Panc1 (cell line): ENCODE data around the gene LDLR. TPM values are rescaled to one million over a fixed set of nuclear protein-coding genes. Genes with fewer than 3 reads are reported as not detected.
"Not testable (repeated sequence)": the region's sequence is repeated elsewhere in the genome, so short reads cannot be mapped to it uniquely, and the experiment has no call there.

Experiments used
- ATAC-seq: fragments of 200-7000 bp; cut with Tn5 transposase; 2 replicates; pipeline ENCODE4 v1.9.1; 2020; ENCODE audit warnings: mild to moderate bottlenecking, moderate library complexity
- BruUV-seq: library from RNA; stranded (reverse); fragments of 400-500 nt; replicated peaks from 2 replicates; lab custom pipeline; 2021; lab: Mats Ljungman, UMichigan
- CTCF ChIA-PET: fragments of 300-600 bp; sonication (Branson Sonifier 250); formaldehyde crosslinking; loops from one replicate; lab custom pipeline; 2022; ENCODE audit warnings: antibody characterized with exemption; lab: Charles Lee
- POLR2A ChIA-PET: fragments of 300-600 bp; sonication (Branson Sonifier 250); formaldehyde crosslinking; loops from one replicate; lab custom pipeline; 2022; ENCODE audit warnings: antibody characterized with exemption; lab: Charles Lee
- DNase-seq: peaks from one replicate; pipeline ENCODE4 v3.0.0-alpha.2; 2010; ENCODE audit warnings: low read depth, low spot score
- H3K27ac ChIP-seq: 2 replicates; pipeline ENCODE4 v1.5.1; 2011; ENCODE audit warnings: mild to moderate bottlenecking, low read length, inconsistent platforms
- H3K27me3 ChIP-seq: fragments of 200-500 bp; sonication (Bioruptor generic); 2 replicates; pipeline ENCODE4 v1.6.0; 2014; ENCODE audit warnings: low read length, inconsistent platforms; ENCODE audit not compliant: control insufficient read depth, insufficient read depth
- H3K36me3 ChIP-seq: fragments of 200-500 bp; sonication (Bioruptor generic); 2 replicates; pipeline ENCODE4 v1.5.1; 2014; ENCODE audit warnings: inconsistent platforms, mild to moderate bottlenecking, low read length, moderate library complexity; ENCODE audit not compliant: control insufficient read depth, insufficient read depth
- H3K4me1 ChIP-seq: 2 replicates; pipeline ENCODE4 v1.5.1; 2011; ENCODE audit warnings: inconsistent platforms, mild to moderate bottlenecking, low read length, moderate library complexity; ENCODE audit not compliant: control insufficient read depth, insufficient read depth
- H3K4me3 ChIP-seq, 2 experiments: 2 replicates each; pipeline ENCODE4 v1.5.1; 2011 to 2012; ENCODE audit warnings: low read depth in 2 of 2, low read length in 2 of 2, mild to moderate bottlenecking in 2 of 2, inconsistent platforms in 1 of 2, moderate library complexity in 1 of 2
- H3K9me3 ChIP-seq: fragments of 200-500 bp; sonication (Bioruptor generic); 2 replicates; pipeline ENCODE4 v1.5.1; 2014; ENCODE audit warnings: low read depth, mild to moderate bottlenecking, inconsistent platforms, low read length, moderate library complexity; ENCODE audit not compliant: control insufficient read depth, insufficient read depth
- POLR2AphosphoS5 ChIP-seq: IDR thresholded peaks from 2 replicates; pipeline ENCODE4 v1.6.1; 2012; ENCODE audit warnings: mild to moderate bottlenecking, low read depth, low read length, moderate library complexity
- SIN3A ChIP-seq: IDR thresholded peaks from 2 replicates; pipeline ENCODE4 v1.6.1; 2012; ENCODE audit warnings: low read depth, mild to moderate bottlenecking, low read length, moderate library complexity, borderline replicate concordance; ENCODE audit not compliant: insufficient read depth
- TCF7L2 ChIP-seq: IDR thresholded peaks from 2 replicates; pipeline ENCODE4 v1.6.1; 2011; ENCODE audit warnings: mild to moderate bottlenecking, low read depth, low read length, inconsistent platforms
- in situ Hi-C: cut with HindIII; loops from 2 replicates; pipeline ENCODE4 v1.10.0; 2016; ENCODE audit warnings: low sequenced_read_pairs, low pct_unique_long_range_greater_than_20kb
- intact Hi-C: fragments of 100-400 bp; cut with micrococcal nuclease; formaldehyde crosslinking; loops from one replicate; pipeline ENCODE4 v1.10.0; 2022; ENCODE audit not compliant: unreplicated experiment
- total RNA-seq: library from RNA; stranded (reverse); gene quantifications from one replicate; pipeline ENCODE4 v1.2.1, GENCODE V29; 2021; ENCODE audit not compliant: unreplicated experiment
- TF ChIP-seq, protein P1 (sequence below), 2 experiments: IDR thresholded peaks; 2 replicates each; pipeline ENCODE4 v1.6.1; 2011 to 2012; ENCODE audit warnings: low read depth in 2 of 2, control low read depth in 1 of 2, low read length in 1 of 2, mild to moderate bottlenecking in 1 of 2, moderate library complexity in 1 of 2; ENCODE audit not compliant: insufficient read depth in 1 of 2
- TF ChIP-seq, protein P2 (sequence below): fragments of 450-650 bp; IDR thresholded peaks from 2 replicates; pipeline ENCODE4 v1.5.1; 2017; ENCODE audit warnings: mild to moderate bottlenecking

Gene LDLR
- total RNA-seq, 1 experiment from 2014 or later = 203 TPM

DNA sequence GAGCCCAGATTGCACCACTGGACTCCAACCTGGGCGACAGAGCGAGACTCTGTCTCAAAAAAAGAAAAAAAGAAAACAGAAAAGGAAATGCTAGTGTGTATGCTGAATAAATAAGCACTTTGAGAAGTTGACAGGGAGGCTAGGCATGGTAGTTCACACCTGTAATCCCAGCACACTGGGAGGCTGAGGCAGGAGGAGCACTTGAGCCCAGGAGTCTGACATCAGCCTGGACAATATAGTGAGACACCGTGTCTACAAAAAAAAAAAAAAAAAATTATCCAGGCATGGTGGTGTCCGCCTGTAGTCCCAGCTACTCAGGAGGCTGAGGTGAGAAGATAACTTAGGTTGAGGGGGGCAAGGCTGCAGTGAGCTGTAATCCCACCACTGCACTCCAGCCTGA is 19.1 kb upstream of the LDLR start:
- no peak overlapping the region for H3K4me3 ChIP-seq
- H3K9me3 ChIP-seq = no peaks in the 10 kb centered on the region
- TF ChIP-seq, protein P1, sequence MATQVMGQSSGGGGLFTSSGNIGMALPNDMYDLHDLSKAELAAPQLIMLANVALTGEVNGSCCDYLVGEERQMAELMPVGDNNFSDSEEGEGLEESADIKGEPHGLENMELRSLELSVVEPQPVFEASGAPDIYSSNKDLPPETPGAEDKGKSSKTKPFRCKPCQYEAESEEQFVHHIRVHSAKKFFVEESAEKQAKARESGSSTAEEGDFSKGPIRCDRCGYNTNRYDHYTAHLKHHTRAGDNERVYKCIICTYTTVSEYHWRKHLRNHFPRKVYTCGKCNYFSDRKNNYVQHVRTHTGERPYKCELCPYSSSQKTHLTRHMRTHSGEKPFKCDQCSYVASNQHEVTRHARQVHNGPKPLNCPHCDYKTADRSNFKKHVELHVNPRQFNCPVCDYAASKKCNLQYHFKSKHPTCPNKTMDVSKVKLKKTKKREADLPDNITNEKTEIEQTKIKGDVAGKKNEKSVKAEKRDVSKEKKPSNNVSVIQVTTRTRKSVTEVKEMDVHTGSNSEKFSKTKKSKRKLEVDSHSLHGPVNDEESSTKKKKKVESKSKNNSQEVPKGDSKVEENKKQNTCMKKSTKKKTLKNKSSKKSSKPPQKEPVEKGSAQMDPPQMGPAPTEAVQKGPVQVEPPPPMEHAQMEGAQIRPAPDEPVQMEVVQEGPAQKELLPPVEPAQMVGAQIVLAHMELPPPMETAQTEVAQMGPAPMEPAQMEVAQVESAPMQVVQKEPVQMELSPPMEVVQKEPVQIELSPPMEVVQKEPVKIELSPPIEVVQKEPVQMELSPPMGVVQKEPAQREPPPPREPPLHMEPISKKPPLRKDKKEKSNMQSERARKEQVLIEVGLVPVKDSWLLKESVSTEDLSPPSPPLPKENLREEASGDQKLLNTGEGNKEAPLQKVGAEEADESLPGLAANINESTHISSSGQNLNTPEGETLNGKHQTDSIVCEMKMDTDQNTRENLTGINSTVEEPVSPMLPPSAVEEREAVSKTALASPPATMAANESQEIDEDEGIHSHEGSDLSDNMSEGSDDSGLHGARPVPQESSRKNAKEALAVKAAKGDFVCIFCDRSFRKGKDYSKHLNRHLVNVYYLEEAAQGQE (IDR thresholded peaks at IDR 0.05; ENCODE audit: insufficient read depth in 1 of 2, low read depth in 2 of 2, low read length in 1 of 2) = no peak
- TF ChIP-seq, protein P2, sequence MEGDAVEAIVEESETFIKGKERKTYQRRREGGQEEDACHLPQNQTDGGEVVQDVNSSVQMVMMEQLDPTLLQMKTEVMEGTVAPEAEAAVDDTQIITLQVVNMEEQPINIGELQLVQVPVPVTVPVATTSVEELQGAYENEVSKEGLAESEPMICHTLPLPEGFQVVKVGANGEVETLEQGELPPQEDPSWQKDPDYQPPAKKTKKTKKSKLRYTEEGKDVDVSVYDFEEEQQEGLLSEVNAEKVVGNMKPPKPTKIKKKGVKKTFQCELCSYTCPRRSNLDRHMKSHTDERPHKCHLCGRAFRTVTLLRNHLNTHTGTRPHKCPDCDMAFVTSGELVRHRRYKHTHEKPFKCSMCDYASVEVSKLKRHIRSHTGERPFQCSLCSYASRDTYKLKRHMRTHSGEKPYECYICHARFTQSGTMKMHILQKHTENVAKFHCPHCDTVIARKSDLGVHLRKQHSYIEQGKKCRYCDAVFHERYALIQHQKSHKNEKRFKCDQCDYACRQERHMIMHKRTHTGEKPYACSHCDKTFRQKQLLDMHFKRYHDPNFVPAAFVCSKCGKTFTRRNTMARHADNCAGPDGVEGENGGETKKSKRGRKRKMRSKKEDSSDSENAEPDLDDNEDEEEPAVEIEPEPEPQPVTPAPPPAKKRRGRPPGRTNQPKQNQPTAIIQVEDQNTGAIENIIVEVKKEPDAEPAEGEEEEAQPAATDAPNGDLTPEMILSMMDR = no peak
- TF ChIP-seq POLR2AphosphoS5 (no peak), TCF7L2 (no peak), SIN3A (no peak)
- intact Hi-C loops (no loop called here), in situ Hi-C loops (no loop called here)
- H3K27me3 ChIP-seq = no peaks in the 10 kb centered on the region
- no peak for ATAC-seq
- CTCF ChIA-PET = no interaction called here
- DNase-seq = no peak
- POLR2A ChIA-PET = no interaction called here
- H3K4me1 ChIP-seq = no peaks in the 10 kb centered on the region
- BruUV-seq = no TSS peak
- H3K27ac ChIP-seq = no peak overlapping the region
- H3K36me3 ChIP-seq = no peaks in the 10 kb centered on the region

DNA sequence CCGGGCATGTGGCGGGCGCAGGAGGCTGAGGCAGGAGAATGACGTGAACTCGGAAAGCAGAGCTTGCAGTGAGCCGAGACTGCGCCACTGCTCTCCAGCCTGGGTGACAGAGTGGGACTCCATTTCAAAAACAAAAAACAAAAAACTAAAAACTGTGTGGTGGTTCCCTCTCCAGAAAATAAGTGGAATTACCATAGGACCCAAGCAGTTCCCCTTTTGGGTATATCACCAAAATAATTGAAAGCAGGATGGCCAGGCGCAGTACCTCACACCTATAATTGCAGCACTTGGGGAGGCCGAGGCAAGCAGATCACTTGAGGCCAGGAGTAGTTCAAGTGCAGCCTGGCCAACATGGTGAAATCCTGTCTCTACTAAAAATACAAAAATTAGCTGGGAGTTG is 15.7 kb upstream of the LDLR start:
- no peaks in the 10 kb centered on the region for H3K27me3 ChIP-seq
- H3K36me3 ChIP-seq = no peaks in the 10 kb centered on the region
- TF ChIP-seq SIN3A = no peak
- TF ChIP-seq POLR2AphosphoS5 = no peak
- TF ChIP-seq, protein P2 = no peak
- TF ChIP-seq, protein P1 (IDR thresholded peaks at IDR 0.05; ENCODE audit: insufficient read depth in 1 of 2, low read depth in 2 of 2, low read length in 1 of 2) = no peak
- no peak for TF ChIP-seq TCF7L2
- H3K4me1 ChIP-seq = no peaks in the 10 kb centered on the region
- intact Hi-C loops (no loop called here), in situ Hi-C loops (no loop called here)
- H3K27ac ChIP-seq = no peak overlapping the region
- no TSS peak for BruUV-seq
- CTCF ChIA-PET = no interaction called here
- POLR2A ChIA-PET = no interaction called here
- H3K4me3 ChIP-seq = no peak overlapping the region
- no peak for DNase-seq
- ATAC-seq = no peak
- H3K9me3 ChIP-seq = no peaks in the 10 kb centered on the region

DNA sequence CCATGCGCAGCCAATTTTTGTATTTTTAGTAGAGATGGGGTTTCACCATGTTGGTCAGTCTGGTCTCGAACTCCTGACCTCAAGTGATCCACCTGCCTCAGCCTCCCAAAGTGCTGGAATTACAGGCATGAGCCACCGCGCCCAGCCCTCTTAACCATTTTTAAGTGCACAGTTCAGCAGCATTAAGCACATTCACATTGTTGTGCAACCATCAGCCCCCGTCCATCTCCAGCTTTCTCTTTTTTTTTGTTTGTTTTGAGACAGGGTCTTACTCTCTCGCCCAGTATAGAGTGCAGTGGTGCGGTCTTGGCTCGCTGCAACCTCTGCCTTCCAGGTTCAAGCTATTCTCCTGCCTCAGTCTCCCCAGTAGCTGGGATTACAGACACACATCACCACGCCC is 12.5 kb upstream of the LDLR start:
- BruUV-seq, H3K4me3 ChIP-seq, H3K27me3 ChIP-seq, intact Hi-C loops, H3K9me3 ChIP-seq, ATAC-seq, H3K4me1 ChIP-seq, H3K36me3 ChIP-seq, CTCF ChIA-PET, DNase-seq, H3K27ac ChIP-seq, POLR2A ChIA-PET, in situ Hi-C loops: not testable (repeated sequence)
